Measurements from ENCODE around the gene COQ8A. TPM values are rescaled to one million over a fixed set of nuclear protein-coding genes. Genes with fewer than 3 reads are reported as not detected.

The COQ8A gene
- total and polyA plus RNA-seq, 2 experiments from 2014 or later, result 22.9 to 26.4 TPM

GRCh38 chr1:226916497-226916896 lies 23.6 kb upstream of the COQ8A start:
- Histone ChIP-seq H3K27me3 (no peaks in the 10 kb centered on the region), H3K36me3 (replicated peaks; ENCODE audit: insufficient read depth, low read depth) (no peaks in the 10 kb centered on the region), H3K4me2 (no peak overlapping the region), H4K20me1 (ENCODE audit: insufficient read depth, poor library complexity, severe bottlenecking) (no peaks in the 10 kb centered on the region), H3K4me1 (ENCODE audit: insufficient read depth) (no peaks in the 10 kb centered on the region), H3K79me2 (no peaks in the 10 kb centered on the region), H2AFZ (no peak overlapping the region), H3K4me3 (no peak overlapping the region), H3K9me2 (replicated peaks; ENCODE audit: insufficient read depth) (no peaks in the 10 kb centered on the region), H3K9me3 (ENCODE audit: low read depth) (no peaks in the 10 kb centered on the region), H3K27ac (no peak overlapping the region)
- DNase-seq (ENCODE audit: low spot score), result no peak
- TF ChIP-seq EZH2phosphoT487 (IDR thresholded peaks at IDR 0.05; ENCODE audit: low read depth, severe bottlenecking, unreplicated experiment) (no peak), CTCF (IDR thresholded peaks at IDR 0.05; ENCODE audit: poor library complexity) (no peak), EZH2 (IDR thresholded peaks at IDR 0.05; ENCODE audit: borderline replicate concordance) (no peak)
- 96% methylated on average over 2 of the region's 2 CpGs for WGBS (ENCODE audit: low lambda C conversion rate, missing lambda C conversion rate)

GRCh38 chr1:226919587-226919986 lies 20.5 kb upstream of the COQ8A start:
- H3K4me3 ChIP-seq, result no peak overlapping the region
- no peaks in the 10 kb centered on the region for H3K79me2 ChIP-seq
- no peak overlapping the region for H2AFZ ChIP-seq
- H3K4me2 ChIP-seq, result no peak overlapping the region
- no peaks in the 10 kb centered on the region for H3K27me3 ChIP-seq
- no peaks in the 10 kb centered on the region for H3K9me2 ChIP-seq (replicated peaks; ENCODE audit: insufficient read depth)
- no peak for DNase-seq (ENCODE audit: low spot score)
- WGBS (ENCODE audit: low lambda C conversion rate, missing lambda C conversion rate), result 89% methylated on average over 5 of the region's 5 CpGs
- TF ChIP-seq CTCF (IDR thresholded peaks at IDR 0.05; ENCODE audit: poor library complexity), result no peak
- TF ChIP-seq EZH2phosphoT487 (IDR thresholded peaks at IDR 0.05; ENCODE audit: low read depth, severe bottlenecking, unreplicated experiment), result no peak
- TF ChIP-seq EZH2 (IDR thresholded peaks at IDR 0.05; ENCODE audit: borderline replicate concordance), result no peak
- no peak overlapping the region for H3K27ac ChIP-seq
- H4K20me1 ChIP-seq (ENCODE audit: insufficient read depth, poor library complexity, severe bottlenecking), result no peaks in the 10 kb centered on the region
- no peaks in the 10 kb centered on the region for H3K36me3 ChIP-seq (replicated peaks; ENCODE audit: insufficient read depth, low read depth)
- no peaks in the 10 kb centered on the region for H3K4me1 ChIP-seq (ENCODE audit: insufficient read depth)
- H3K9me3 ChIP-seq (ENCODE audit: low read depth), result no peaks in the 10 kb centered on the region

GRCh38 chr1:226919995-226920394 lies 20.1 kb upstream of the COQ8A start:
- no peak for DNase-seq (ENCODE audit: low spot score)
- Histone ChIP-seq H3K36me3 (replicated peaks; ENCODE audit: insufficient read depth, low read depth) (no peaks in the 10 kb centered on the region), H3K4me3 (no peak overlapping the region), H3K9me2 (replicated peaks; ENCODE audit: insufficient read depth) (no peaks in the 10 kb centered on the region), H4K20me1 (ENCODE audit: insufficient read depth, poor library complexity, severe bottlenecking) (no peaks in the 10 kb centered on the region), H3K79me2 (no peaks in the 10 kb centered on the region), H3K4me2 (no peak overlapping the region), H3K27ac (no peak overlapping the region), H3K4me1 (ENCODE audit: insufficient read depth) (no peaks in the 10 kb centered on the region), H2AFZ (no peak overlapping the region), H3K9me3 (ENCODE audit: low read depth) (no peaks in the 10 kb centered on the region), H3K27me3 (no peaks in the 10 kb centered on the region)
- 93% methylated on average over 1 of the region's 1 CpG for WGBS (ENCODE audit: low lambda C conversion rate, missing lambda C conversion rate)
- TF ChIP-seq EZH2phosphoT487 (IDR thresholded peaks at IDR 0.05; ENCODE audit: low read depth, severe bottlenecking, unreplicated experiment), result no peak
- no peak for TF ChIP-seq CTCF (IDR thresholded peaks at IDR 0.05; ENCODE audit: poor library complexity)
- no peak for TF ChIP-seq EZH2 (IDR thresholded peaks at IDR 0.05; ENCODE audit: borderline replicate concordance)

- no peak overlapping the region for H2AFZ ChIP-seq
- DNase-seq (ENCODE audit: low spot score), result no peak
- no peak overlapping the region for H3K4me3 ChIP-seq
- H3K79me2 ChIP-seq, result no peaks in the 10 kb centered on the region
- no peaks in the 10 kb centered on the region for H3K4me1 ChIP-seq (ENCODE audit: insufficient read depth)
- H3K9me2 ChIP-seq (replicated peaks; ENCODE audit: insufficient read depth), result no peaks in the 10 kb centered on the region
- no peak overlapping the region for H3K4me2 ChIP-seq
- no peak for TF ChIP-seq CTCF (IDR thresholded peaks at IDR 0.05; ENCODE audit: poor library complexity)
- TF ChIP-seq EZH2 (IDR thresholded peaks at IDR 0.05; ENCODE audit: borderline replicate concordance), result no peak
- TF ChIP-seq EZH2phosphoT487 (IDR thresholded peaks at IDR 0.05; ENCODE audit: low read depth, severe bottlenecking, unreplicated experiment), result no peak
- H3K27ac ChIP-seq, result no peak overlapping the region
- H3K36me3 ChIP-seq (replicated peaks; ENCODE audit: insufficient read depth, low read depth), result no peaks in the 10 kb centered on the region
- no peaks in the 10 kb centered on the region for H3K27me3 ChIP-seq
- H3K9me3 ChIP-seq (ENCODE audit: low read depth), result no peaks in the 10 kb centered on the region
- H4K20me1 ChIP-seq (ENCODE audit: insufficient read depth, poor library complexity, severe bottlenecking), result no peaks in the 10 kb centered on the region
- 70% methylated on average over 2 of the region's 2 CpGs for WGBS (ENCODE audit: low lambda C conversion rate, missing lambda C conversion rate)
These were observed 19.6 kb upstream of the COQ8A start for GRCh38 chr1:226920446-226920894.

All from hepatocyte (in vitro differentiated cells).